SU-DHL-6 (cell line): Measurements from ENCODE around the gene ABCA6.

Experiments
- EZH2phosphoT487 ChIP-seq: fragments of 200-600 bp; sonication (generic), shearing (Covaris generic); conservative IDR thresholded peaks from 2 replicates; pipeline ENCODE4 v1.6.1; 2018; ENCODE audit warnings: mild to moderate bottlenecking, antibody characterized with exemption, low read length, moderate library complexity, mixed read lengths
- TF ChIP-seq, protein P1 (sequence below): fragments of 200-600 bp; sonication (generic); IDR thresholded peaks from one replicate; pipeline ENCODE4 v1.5.1; 2017; ENCODE audit warnings: antibody characterized with exemption, mild to moderate bottlenecking, low read length, moderate library complexity; ENCODE audit not compliant: insufficient read depth, poor library complexity, severe bottlenecking

DNA sequence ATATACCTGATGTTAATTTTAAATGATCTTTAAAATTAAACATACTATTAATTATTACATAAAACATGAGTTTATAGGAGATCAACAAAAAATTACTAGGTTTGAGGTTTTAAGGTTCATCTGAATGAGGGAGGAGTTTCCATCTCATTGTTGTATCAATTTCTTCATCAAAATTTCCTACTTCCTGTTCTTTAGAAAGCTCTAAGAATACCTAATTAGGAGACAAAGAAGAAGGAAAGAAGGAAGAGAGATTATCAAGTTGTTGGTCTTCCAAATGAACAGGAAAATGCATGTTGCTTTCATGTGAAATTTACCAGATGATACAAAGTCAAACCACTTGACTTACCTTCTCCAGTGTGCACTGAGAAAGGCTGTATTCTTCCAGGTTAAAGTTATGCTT lies 62.8 kb downstream of the ABCA6 start:
- TF ChIP-seq, protein P1, sequence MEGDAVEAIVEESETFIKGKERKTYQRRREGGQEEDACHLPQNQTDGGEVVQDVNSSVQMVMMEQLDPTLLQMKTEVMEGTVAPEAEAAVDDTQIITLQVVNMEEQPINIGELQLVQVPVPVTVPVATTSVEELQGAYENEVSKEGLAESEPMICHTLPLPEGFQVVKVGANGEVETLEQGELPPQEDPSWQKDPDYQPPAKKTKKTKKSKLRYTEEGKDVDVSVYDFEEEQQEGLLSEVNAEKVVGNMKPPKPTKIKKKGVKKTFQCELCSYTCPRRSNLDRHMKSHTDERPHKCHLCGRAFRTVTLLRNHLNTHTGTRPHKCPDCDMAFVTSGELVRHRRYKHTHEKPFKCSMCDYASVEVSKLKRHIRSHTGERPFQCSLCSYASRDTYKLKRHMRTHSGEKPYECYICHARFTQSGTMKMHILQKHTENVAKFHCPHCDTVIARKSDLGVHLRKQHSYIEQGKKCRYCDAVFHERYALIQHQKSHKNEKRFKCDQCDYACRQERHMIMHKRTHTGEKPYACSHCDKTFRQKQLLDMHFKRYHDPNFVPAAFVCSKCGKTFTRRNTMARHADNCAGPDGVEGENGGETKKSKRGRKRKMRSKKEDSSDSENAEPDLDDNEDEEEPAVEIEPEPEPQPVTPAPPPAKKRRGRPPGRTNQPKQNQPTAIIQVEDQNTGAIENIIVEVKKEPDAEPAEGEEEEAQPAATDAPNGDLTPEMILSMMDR = no peak
- TF ChIP-seq EZH2phosphoT487 = no peak
